Measurements from ENCODE around the gene TMEM178B.

The TMEM178B gene

DNA sequence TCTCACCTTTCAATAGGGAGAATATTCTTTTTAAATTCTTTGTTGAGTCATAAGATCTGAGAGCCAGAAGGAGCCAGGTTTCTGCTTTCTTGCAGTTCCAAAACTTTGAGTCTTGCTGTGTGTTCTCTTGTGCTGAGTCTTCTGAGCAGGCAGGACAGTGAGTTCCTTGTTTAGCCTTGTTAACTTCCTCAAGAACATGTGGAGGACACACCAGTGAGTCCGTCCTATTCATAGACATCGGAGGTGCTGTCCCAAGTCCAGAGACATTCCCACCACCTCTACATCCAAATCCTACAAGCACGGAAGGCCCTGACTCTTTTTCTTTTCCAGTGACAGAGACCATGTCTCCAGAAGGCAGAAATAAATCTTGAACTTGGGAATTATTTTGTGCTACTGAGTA, 342.1 kb downstream of the TMEM178B start:
- in situ Hi-C loops (cut with MboI; ENCODE audit: low sequenced_read_pairs): no loop called here

DNA sequence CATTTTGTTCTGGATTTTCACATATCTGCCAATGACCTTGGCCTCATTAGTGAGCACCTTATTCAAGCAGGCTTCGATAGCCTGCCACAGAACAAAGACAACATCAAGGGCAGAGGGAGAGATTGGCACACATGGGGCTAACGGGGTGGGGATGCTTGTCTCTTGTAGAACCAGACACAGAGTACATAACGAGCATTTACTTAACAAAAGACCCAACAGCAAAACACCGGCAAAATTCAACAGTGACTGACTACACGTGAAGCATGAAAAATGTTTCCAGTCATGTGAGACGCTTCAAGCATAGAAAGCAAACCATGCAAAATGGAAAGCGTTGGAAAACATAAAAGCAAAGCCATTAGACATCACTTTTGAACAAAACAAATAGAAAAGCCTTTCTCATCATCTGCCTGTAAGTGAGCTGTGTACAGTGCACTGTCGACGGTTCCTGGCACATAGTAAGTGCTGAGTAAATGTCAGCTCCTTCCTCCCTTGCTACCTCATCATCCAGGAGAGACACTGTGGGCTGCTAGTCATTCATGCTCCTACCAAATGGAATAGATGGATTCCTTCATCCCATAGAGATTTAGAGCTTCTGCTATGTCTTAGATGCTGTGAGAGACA, 342.9 kb downstream of the TMEM178B start:
- in situ Hi-C loops (cut with MboI; ENCODE audit: low sequenced_read_pairs): no loop called here

DNA sequence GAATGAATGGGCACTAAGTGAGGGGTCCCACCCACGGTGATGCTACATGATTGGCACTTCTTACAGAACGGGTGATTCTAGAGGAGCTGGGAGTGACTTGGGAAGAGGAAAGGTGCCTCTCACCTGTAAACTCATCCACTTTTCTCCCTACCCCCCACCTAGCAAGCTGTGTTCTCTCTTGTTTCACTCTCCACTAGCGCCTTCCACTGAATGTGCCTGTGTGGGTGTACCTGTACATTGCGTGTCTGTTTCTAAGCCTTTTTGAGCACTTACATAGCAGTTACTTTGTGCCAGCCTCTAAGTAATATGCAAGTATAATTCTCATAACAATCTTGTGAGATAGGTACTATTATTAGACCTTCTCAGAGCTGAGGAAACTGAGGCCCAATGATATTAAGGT, 343.6 kb downstream of the TMEM178B start:
- in situ Hi-C loops (cut with MboI; ENCODE audit: low sequenced_read_pairs): no loop called here

DNA sequence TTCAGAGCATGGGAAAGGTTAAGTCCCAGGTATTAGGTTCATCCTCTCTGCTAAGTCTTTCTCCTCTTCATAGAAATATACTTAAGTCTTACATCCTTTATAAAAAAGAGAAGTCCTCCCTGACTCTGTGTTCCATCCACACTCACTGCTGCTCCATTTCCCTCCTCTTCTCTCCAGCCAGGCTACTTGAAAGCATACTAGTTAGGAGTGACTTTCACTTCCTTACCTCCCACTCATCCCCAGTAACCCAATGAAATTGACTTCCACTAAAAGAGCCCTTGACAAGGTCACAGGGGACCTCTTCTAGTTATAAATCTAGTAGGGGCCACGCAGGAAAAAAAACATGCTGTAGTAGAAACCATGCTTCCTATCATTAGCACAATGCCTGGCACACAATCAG, 344.2 kb downstream of the TMEM178B start:
- in situ Hi-C loops (cut with MboI; ENCODE audit: low sequenced_read_pairs): no loop called here

DNA sequence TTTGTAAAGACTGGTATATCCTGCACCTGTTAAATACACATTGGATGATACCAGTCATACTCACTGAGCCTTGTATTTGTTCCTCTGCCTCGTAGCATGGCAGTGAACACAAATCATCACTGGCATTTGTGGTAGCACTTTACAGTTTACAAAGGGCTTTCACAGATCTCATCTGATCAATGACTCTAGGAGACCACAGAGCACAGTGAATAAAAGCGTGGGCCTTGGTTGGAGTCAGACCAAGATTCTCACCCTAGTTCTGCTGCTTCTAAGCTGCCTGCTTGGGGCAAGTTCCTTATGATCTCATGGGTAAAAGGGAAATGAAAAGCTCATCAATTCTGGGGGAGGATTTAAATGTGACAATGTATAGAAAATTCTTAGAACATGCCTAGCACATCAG, 347.4 kb downstream of the TMEM178B start:
- in situ Hi-C loops (cut with MboI; ENCODE audit: low sequenced_read_pairs): no loop called here

DNA sequence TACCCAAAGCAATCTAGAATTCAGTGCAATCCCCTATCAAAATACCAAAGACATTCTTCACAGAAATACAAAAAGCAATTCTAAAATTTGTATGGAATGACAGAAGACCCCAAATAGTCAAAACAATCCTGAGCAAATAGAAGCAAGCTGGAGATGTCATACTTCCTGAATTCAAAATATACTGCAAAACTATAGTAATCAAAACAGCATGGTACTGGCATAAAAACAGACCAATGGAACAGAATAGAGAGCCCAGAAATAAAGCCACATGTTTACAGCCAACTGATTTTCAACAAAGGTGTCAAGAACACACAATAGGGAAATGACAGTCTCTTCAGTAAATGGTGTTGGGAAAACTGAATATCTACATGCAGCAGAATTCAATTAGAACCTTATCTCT, 353.3 kb downstream of the TMEM178B start:
- in situ Hi-C loops (cut with MboI; ENCODE audit: low sequenced_read_pairs): no loop called here

DNA sequence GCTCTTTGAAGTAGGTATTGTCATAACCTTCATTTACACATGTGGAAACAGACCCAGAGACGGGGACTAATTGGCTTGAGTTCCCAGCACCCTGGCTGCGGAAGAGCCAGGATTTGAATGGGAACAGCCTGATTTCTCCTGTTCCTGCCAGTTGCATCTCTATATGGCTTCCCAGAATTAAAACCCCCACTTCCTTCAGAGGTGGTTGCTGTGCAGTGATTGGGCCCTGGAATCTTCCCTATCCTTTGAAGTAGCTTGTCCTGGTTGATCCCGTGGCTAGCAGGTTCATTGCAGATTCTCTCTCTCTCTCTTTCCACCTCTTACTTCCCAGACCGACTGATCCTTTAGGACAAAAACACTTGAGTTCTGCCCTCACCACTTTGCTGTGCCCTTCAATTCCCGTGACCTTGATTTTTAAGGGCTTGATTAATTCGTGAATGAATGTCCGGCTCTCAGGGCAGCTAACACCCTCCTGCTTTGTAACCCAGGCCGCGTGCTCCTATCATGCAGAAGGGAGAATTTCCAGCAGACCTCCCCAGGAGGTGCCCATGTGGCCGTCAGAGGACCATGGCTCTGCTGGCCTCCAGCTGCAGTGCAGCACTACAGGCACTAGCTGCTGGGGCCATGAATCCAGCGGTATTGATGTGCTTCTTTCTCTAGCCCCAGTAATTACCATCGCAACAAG, 356.7 kb downstream of the TMEM178B start:
- in situ Hi-C loops (cut with MboI; ENCODE audit: low sequenced_read_pairs): no loop called here

DNA sequence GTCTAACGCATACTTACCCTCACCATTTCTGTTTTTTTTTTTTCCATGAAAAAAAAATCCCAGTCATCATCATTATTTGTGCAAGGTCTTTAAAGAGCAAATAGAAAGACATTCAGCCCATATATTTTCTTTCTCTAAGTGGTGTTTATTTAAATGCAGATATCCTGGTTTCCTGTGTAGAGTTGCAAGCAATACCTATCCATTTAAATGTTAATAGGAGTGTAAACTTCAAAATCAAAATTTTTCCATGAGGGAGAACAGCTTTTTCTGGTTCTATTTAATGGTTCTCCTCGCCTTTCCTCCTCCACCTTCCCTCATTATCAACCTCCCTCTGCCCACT, 357.2 kb downstream of the TMEM178B start:
- in situ Hi-C loops (cut with MboI; ENCODE audit: low sequenced_read_pairs): no loop called here

DNA sequence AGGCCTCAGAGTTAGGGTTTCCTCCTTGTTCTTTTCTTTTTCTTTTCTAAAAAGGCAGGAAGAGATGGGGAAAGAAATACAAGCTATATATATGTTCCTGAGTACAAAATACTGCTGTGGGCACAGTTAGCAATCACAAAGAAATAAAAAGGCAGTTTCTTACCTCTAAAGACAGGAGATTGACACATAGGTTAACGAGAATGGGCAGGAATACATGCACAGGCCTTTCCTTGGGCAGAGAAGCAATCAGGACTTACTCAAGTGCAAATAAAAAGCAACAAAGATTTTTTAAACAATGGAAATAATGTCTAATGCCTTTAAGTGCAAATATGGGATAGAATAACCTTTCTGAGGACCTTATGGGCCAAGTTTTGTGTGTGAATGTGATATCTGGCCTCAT, 357.8 kb downstream of the TMEM178B start:
- in situ Hi-C loops (cut with MboI; ENCODE audit: low sequenced_read_pairs): no loop called here

DNA sequence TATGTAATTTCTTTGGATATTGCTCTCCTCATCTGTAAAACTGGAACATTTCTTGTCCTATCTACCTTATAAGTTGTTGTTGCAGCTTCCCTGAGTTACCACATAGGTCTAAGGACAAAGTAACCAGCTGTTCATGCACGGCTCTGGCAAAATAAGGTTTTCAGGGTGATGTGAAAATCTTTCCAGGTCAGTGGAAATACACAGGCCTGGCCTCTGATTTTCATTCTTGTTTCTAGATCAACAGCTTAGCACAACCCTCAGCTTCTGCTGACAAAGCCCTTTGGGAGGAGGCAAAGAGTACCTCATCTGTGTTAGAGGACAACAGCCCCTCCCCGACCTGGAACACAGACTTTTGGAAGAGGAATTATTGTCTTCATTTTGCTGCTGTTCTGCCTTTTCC, 359.8 kb downstream of the TMEM178B start:
- in situ Hi-C loops (cut with MboI; ENCODE audit: low sequenced_read_pairs): no loop called here

DNA sequence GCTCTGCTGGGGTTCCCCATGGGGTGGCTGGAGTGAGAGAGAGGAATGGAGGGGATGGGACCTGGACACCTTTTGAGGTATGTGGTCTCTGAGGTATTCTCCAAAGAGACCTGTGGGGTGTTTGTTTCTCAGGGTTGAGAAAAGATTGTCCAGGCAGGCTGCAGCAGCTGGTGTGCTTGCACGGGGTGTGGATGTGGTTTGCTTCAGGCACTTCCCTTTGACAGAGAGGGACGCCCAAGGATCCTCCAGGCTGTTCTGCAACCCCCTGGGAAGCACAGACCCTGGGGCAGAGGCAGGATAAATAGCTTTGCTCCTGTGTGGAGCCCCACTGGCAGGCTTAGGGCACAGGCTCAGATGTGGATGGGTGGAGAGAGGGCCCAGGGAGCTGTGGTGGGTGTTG, 362.3 kb downstream of the TMEM178B start:
- in situ Hi-C loops (cut with MboI; ENCODE audit: low sequenced_read_pairs): no loop called here

DNA sequence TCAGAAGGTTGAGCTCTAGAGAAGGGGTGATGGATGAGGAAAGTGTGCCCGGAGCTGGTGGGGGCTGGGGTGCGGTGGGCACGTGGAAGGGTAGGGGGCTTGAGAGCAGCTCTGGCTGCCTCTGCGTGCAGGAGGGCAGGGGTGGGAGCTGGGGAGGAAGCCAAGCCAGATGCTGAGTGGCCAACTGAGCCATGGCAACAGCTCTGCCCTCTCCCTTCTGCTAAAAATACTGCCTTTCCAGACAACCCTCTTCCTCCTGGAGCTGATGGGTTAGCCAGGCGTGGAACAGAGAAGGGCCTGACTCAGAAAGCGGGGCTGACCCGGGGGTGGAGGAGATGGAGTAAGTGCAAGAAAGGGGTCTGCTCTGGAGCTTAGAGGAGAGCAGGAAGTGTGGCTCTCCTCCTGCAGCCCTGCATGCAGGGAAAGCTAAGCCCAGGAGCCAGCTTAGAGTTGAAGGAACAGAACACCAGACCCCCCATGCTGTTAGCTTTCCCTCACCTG, 362.8 kb downstream of the TMEM178B start:
- in situ Hi-C loops (cut with MboI; ENCODE audit: low sequenced_read_pairs): no loop called here

DNA sequence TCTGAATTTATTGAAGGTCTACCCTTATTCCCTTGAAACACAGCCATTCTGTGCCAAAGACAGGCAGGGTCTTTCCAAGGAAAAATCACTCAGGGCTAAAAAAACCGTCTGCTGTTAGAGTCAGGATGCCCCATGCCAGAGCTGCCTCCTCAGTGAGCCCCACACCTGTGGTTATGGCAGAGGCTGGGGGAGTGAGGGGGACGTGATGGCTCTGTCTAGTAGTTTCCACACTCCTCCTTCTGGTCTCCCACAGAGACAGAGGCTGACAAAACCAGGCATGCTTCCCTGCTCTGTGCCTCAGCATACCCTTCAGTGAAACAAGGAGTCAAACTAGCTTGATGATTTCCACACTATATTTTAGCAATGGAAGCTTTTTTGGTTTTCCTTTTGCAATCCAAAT, 365.3 kb downstream of the TMEM178B start:
- in situ Hi-C loops (cut with MboI; ENCODE audit: low sequenced_read_pairs): no loop called here

DNA sequence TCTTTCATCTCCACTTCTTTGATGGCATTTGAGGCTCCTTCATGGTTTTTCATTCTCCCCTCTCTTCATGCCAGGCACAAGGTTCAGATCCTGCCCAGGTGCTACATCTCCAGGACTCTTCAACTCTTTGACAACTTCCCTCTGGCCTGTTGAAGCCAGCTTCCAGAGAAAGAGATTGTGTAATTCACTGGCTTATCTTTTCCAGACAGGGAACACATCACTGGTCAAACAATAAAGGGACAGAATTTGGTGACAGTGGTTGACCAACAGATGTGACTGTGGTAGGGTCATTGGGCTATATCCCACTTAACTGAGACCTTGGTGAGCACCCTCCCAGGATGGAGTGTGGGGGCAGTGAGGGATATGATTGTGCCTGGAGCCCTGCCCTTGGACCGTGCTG, 365.9 kb downstream of the TMEM178B start:
- in situ Hi-C loops (cut with MboI; ENCODE audit: low sequenced_read_pairs): no loop called here

DNA sequence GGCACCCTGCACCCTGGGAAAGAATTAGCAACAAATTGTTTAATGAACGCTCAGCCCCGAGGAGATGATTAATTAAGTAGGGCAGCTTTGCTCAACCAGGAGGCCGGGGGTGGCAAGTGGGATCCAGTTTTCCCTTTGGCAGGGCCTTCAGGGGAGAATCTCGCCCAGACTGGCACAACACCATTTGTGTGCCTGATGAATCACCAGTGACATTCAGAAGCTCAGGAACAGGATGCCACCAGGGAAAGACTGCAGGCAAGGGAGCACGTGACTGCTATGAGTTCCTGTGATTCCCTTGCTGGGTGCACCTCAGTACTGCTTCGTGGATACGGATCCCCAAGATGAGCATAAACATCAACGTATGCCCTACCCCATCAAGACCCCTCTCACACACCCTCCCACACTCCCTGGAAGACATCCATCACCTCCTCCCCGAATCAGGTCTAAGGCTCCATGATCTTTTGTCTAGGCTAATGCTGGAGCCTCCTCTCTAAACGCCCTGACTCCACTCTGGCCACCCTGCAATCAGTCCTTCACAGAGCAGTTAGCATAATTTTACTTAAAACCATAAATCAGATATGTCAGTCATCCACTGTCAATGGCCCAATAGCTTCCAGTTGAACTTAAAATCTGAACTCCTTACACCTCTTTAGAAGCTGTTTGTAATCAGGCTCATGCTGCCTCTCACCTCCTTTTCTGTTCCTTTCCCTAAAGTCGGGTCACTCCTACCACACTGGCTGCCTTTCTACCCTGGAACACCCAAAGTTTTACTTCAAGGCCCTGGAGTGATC, 368.2 kb downstream of the TMEM178B start:
- in situ Hi-C loops (cut with MboI; ENCODE audit: low sequenced_read_pairs): no loop called here

DNA sequence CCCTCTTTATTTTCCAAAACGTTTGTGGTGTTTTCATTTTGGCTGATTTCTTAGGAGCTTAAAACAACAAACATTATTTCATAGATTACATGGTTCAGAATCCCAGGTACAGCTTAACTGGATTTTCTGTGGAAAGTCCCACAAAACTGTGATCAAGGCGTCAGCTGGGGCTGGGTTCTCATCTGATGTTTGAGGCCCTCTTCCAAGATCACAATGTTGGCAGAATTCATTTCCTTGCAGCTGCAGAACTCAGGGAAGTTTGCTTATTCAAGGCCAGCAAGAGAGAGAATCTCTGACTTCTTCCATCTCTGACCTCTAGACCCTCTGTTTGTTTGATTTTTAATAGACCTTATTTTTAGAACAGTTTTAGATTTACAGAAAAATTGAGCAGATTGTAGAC, 368.9 kb downstream of the TMEM178B start:
- in situ Hi-C loops (cut with MboI; ENCODE audit: low sequenced_read_pairs): no loop called here

DNA sequence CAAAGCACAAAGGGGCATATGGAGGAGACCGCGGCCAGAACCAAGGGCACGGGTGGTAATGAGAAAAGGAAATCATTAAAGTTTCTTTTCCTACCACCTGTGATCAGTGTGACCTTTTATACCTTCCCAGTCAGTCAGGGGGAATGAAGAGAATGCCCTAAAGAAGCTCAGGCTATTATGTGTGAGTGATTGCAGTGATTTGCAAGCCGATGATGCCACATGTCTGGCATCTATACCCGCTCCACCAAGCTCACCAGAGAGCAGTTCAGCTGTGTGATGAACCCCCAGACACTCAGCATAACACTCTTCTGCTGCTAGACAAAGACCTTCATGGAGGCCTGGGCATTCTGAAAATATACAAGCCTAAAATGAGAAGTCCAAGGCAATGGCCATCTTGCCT, 371.1 kb downstream of the TMEM178B start:
- in situ Hi-C loops (cut with MboI; ENCODE audit: low sequenced_read_pairs): no loop called here

DNA sequence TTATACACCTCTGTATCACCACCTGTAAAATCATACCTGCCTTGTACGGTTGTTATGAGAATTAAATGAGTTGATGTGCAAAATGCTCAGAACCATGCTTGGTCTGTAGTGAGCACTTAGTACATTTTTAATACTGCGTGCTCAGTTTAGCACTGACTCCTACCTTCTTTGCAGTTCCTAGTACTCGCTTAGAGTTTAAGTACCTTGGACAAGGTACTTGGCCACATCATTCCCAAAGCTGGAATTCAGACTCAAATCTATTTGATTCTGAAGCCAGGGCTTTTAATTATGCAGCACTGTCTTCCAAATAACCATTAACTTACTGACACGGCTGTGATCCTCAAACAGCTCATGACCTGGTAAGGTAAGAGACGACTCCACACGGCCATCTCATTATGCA, 377.4 kb downstream of the TMEM178B start:
- in situ Hi-C loops (cut with MboI; ENCODE audit: low sequenced_read_pairs): no loop called here

DNA sequence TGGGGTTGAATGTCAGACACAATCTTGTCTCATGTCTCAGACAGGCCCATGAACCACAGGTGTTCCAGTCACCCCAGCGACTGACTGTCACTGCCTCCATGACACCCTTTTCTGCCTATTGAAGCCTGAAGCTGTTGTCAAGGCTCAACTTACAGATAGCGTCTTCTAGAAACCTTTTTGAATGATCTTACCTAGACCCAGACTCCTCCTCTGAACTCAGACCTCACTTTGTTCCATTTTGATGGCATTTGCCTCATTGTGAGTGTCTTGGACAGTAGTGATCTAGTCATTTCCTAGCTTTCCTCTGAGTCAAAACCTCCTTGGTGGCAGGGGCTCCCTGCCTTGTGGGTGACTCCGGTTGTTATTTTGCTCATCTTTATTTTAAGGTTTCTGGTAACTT, 379.0 kb downstream of the TMEM178B start:
- in situ Hi-C loops (cut with MboI; ENCODE audit: low sequenced_read_pairs): no loop called here

DNA sequence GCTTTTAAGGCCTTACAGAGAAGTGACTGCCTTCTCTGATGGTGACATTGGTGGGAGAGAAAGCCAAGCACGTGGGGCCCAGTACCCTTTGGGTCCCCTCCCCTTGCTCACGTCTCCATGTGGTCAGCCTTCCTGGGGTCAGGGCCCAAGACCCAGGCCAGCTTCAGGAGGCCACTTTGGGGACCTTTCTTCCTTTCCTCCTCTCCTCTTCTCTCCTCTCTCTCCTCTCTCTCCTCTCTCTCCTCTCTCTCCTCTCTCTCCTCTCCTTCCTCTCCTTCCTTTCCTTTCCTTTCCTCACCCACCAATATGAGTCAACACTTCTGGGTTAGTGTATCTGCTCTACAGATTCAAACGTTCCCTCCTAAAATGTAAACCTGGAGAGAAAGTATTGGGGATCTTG, 380.5 kb downstream of the TMEM178B start:
- in situ Hi-C loops (cut with MboI; ENCODE audit: low sequenced_read_pairs): no loop called here

DNA sequence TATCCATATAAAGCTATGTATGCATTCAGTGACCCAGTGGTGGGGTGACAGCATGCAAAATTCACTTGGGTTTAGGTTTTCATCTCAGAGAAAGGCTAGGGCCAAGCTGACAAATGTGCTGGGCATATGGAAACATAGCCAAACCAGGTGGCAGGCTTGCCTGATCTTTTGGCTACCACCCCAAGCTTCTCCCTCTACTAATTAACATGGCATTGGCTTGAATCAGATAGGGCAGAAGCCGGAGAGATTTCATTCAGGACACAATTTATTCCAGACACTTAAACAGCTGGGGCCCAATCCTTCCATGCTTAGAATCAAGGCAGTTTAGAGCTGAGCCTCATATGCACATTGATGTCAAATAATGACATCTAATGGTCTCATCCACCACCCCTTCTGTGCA, 381.9 kb downstream of the TMEM178B start:
- in situ Hi-C loops (cut with MboI; ENCODE audit: low sequenced_read_pairs): no loop called here

DNA sequence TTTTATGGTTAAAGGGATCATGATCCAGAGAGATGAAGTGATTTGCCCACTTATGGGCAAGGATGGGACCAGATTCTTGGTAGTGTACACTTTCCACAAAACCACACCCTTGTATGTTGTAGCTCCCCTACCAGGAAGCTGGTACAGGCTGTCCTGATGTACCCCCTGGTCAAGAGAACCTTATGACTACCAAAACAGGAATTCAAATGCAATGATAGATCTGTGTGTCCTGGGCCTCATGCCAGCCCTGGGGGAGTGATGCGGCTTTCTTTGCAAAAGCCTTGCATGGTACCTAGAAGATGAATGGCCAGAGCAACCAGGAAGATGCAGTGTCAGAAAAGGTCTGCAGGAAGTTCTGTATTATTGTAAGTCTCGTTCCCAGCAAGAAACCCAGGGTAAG, 382.4 kb downstream of the TMEM178B start:
- in situ Hi-C loops (cut with MboI; ENCODE audit: low sequenced_read_pairs): no loop called here
